ENCODE data around the gene DYNLL1.
"Not testable (repeated sequence)": the region's sequence is repeated elsewhere in the genome, so short reads cannot be mapped to it uniquely, and the experiment has no call there.

Gene DYNLL1

GRCh38 chr12:120522568-120522967 is 26.7 kb downstream of the DYNLL1 start:
- Histone ChIP-seq H3K23ac (ENCODE audit: low read length) (no peak overlapping the region), H2BK120ac (ENCODE audit: low read depth, low read length) (no peak overlapping the region), H3K18ac (ENCODE audit: low read length) (no peak overlapping the region), H3K56ac (ENCODE audit: low read length) (no peak overlapping the region), H3K4me3 (ENCODE audit: low read length) (no peak overlapping the region), H3K9ac (ENCODE audit: low read length) (no peak overlapping the region), H3K4me2 (ENCODE audit: low read length) (no peak overlapping the region), H3K4me1 (ENCODE audit: control insufficient read depth, low read depth, low read length) (no peaks in the 10 kb centered on the region), H3K79me1 (ENCODE audit: low read length) (no peaks in the 10 kb centered on the region), H2AK5ac (ENCODE audit: low read length) (no peak overlapping the region), H3K27ac (ENCODE audit: low read depth, low read length) (no peak overlapping the region), H3K79me2 (ENCODE audit: control insufficient read depth, insufficient read depth, low read length) (no peaks in the 10 kb centered on the region), H3K36me3 (ENCODE audit: control insufficient read depth, insufficient read depth, low read length) (no peaks in the 10 kb centered on the region), H3K27me3 (ENCODE audit: insufficient read depth, low read length, poor library complexity) (no peaks in the 10 kb centered on the region), H4K8ac (ENCODE audit: low read depth, low read length) (no peak overlapping the region), H2BK5ac (ENCODE audit: low read length) (no peak overlapping the region), H4K5ac (ENCODE audit: low read length) (no peak overlapping the region), H3K4ac (ENCODE audit: low read depth, low read length) (no peak overlapping the region), H2BK15ac (replicated peaks; ENCODE audit: low read depth) (no peak overlapping the region)
- WGBS (ENCODE audit: extremely low coverage, insufficient coverage, low lambda C conversion rate) = no CpG with 5 or more reads among the region's 9 CpGs
- DNase-seq = no peak

- H3K4me3 ChIP-seq (ENCODE audit: low read length) = peak within 1 kb of the TSS; percentile 88
- no peak within 1 kb of the TSS for H3K23ac ChIP-seq (ENCODE audit: low read length)
- no CpG with 5 or more reads among the region's 38 CpGs for WGBS (ENCODE audit: extremely low coverage, insufficient coverage, low lambda C conversion rate)
- peak within 1 kb of the TSS; percentile 94 for H3K56ac ChIP-seq (ENCODE audit: low read length)
- H3K27me3 ChIP-seq (ENCODE audit: insufficient read depth, low read length, poor library complexity) = no peaks in the 10 kb centered on the region
- H3K4ac ChIP-seq (ENCODE audit: low read depth, low read length) = peak within 1 kb of the TSS; percentile 97
- peak within 1 kb of the TSS; percentile 82 for H3K4me2 ChIP-seq (ENCODE audit: low read length)
- peak within 1 kb of the TSS; percentile 90 for H4K5ac ChIP-seq (ENCODE audit: low read length)
- peak within 1 kb of the TSS; percentile 69 for H4K8ac ChIP-seq (ENCODE audit: low read depth, low read length)
- peak within 1 kb of the TSS; percentile 59 for H2BK15ac ChIP-seq (replicated peaks; ENCODE audit: low read depth)
- no peaks in the 10 kb centered on the region for H3K79me1 ChIP-seq (ENCODE audit: low read length)
- no peaks in the 10 kb centered on the region for H3K79me2 ChIP-seq (ENCODE audit: control insufficient read depth, insufficient read depth, low read length)
- peak within 1 kb of the TSS; percentile 92 for H3K9ac ChIP-seq (ENCODE audit: low read length)
- no peak within 1 kb of the TSS for H2BK120ac ChIP-seq (ENCODE audit: low read depth, low read length)
- no peaks in the 10 kb centered on the region for H3K36me3 ChIP-seq (ENCODE audit: control insufficient read depth, insufficient read depth, low read length)
- peak; percentile 93 for DNase-seq
- H3K4me1 ChIP-seq (ENCODE audit: control insufficient read depth, low read depth, low read length) = peaks cover 3% of the 10 kb centered on the region
- peak within 1 kb of the TSS; percentile 97 for H3K18ac ChIP-seq (ENCODE audit: low read length)
- peak within 1 kb of the TSS; percentile 86 for H3K27ac ChIP-seq (ENCODE audit: low read depth, low read length)
- peak within 1 kb of the TSS; percentile 74 for H2BK5ac ChIP-seq (ENCODE audit: low read length)
- H2AK5ac ChIP-seq (ENCODE audit: low read length) = no peak within 1 kb of the TSS
Measured at GRCh38 chr12:120528861-120529525, 33.1 kb downstream of the DYNLL1 start, which contains the start of gene COQ5. Gene COQ5 (minus strand): TSS chr12:120529158. CDS start chr12:120529141, 17 bp downstream.

GRCh38 chr12:120529641-120530417 is 33.9 kb downstream of the DYNLL1 start:
- H3K18ac ChIP-seq (ENCODE audit: low read length) = no peak overlapping the region
- no peak overlapping the region for H3K27ac ChIP-seq (ENCODE audit: low read depth, low read length)
- peak overlapping the region; percentile 59 for H2BK15ac ChIP-seq (replicated peaks; ENCODE audit: low read depth)
- H3K4me2 ChIP-seq (ENCODE audit: low read length) = peak overlapping the region; percentile 26
- H4K5ac ChIP-seq (ENCODE audit: low read length) = no peak overlapping the region
- H3K9ac ChIP-seq (ENCODE audit: low read length) = peak overlapping the region; percentile 92
- no CpG with 5 or more reads among the region's 19 CpGs for WGBS (ENCODE audit: extremely low coverage, insufficient coverage, low lambda C conversion rate)
- H3K4me3 ChIP-seq (ENCODE audit: low read length) = no peak overlapping the region
- H2BK5ac ChIP-seq (ENCODE audit: low read length) = no peak overlapping the region
- peak overlapping the region; percentile 91 for H3K56ac ChIP-seq (ENCODE audit: low read length)
- no peaks in the 10 kb centered on the region for H3K27me3 ChIP-seq (ENCODE audit: insufficient read depth, low read length, poor library complexity)
- H2BK120ac ChIP-seq (ENCODE audit: low read depth, low read length) = no peak overlapping the region
- peaks cover 4% of the 10 kb centered on the region for H3K79me2 ChIP-seq (ENCODE audit: control insufficient read depth, insufficient read depth, low read length)
- peaks cover 3% of the 10 kb centered on the region for H3K4me1 ChIP-seq (ENCODE audit: control insufficient read depth, low read depth, low read length)
- DNase-seq = peak; percentile 82
- H3K4ac ChIP-seq (ENCODE audit: low read depth, low read length) = no peak overlapping the region
- no peaks in the 10 kb centered on the region for H3K36me3 ChIP-seq (ENCODE audit: control insufficient read depth, insufficient read depth, low read length)
- no peak overlapping the region for H3K23ac ChIP-seq (ENCODE audit: low read length)
- H2AK5ac ChIP-seq (ENCODE audit: low read length) = no peak overlapping the region
- no peaks in the 10 kb centered on the region for H3K79me1 ChIP-seq (ENCODE audit: low read length)
- H4K8ac ChIP-seq (ENCODE audit: low read depth, low read length) = no peak overlapping the region

GRCh38 chr12:120530418-120530761 is 34.5 kb downstream of the DYNLL1 start:
- not testable (repeated sequence) for H4K5ac ChIP-seq (ENCODE audit: low read length); H3K4me1 ChIP-seq (ENCODE audit: control insufficient read depth, low read depth, low read length); H3K79me2 ChIP-seq (ENCODE audit: control insufficient read depth, insufficient read depth, low read length); H3K36me3 ChIP-seq (ENCODE audit: control insufficient read depth, insufficient read depth, low read length); H4K8ac ChIP-seq (ENCODE audit: low read depth, low read length); H3K56ac ChIP-seq (ENCODE audit: low read length); H3K23ac ChIP-seq (ENCODE audit: low read length); H2BK15ac ChIP-seq (replicated peaks; ENCODE audit: low read depth); H3K27ac ChIP-seq (ENCODE audit: low read depth, low read length); H3K18ac ChIP-seq (ENCODE audit: low read length); H3K27me3 ChIP-seq (ENCODE audit: insufficient read depth, low read length, poor library complexity); H2BK120ac ChIP-seq (ENCODE audit: low read depth, low read length); H3K4ac ChIP-seq (ENCODE audit: low read depth, low read length); H2BK5ac ChIP-seq (ENCODE audit: low read length); DNase-seq; H3K4me3 ChIP-seq (ENCODE audit: low read length); H3K79me1 ChIP-seq (ENCODE audit: low read length); H3K4me2 ChIP-seq (ENCODE audit: low read length); H2AK5ac ChIP-seq (ENCODE audit: low read length); H3K9ac ChIP-seq (ENCODE audit: low read length)

- no peak overlapping the region for H2BK15ac ChIP-seq (replicated peaks; ENCODE audit: low read depth)
- no peak overlapping the region for H2AK5ac ChIP-seq (ENCODE audit: low read length)
- H3K4me3 ChIP-seq (ENCODE audit: low read length) = no peak overlapping the region
- H3K18ac ChIP-seq (ENCODE audit: low read length) = no peak overlapping the region
- H3K4me1 ChIP-seq (ENCODE audit: control insufficient read depth, low read depth, low read length) = peaks cover 5% of the 10 kb centered on the region
- no peak overlapping the region for H2BK5ac ChIP-seq (ENCODE audit: low read length)
- no peak for DNase-seq
- no peak overlapping the region for H2BK120ac ChIP-seq (ENCODE audit: low read depth, low read length)
- H3K79me1 ChIP-seq (ENCODE audit: low read length) = peaks cover 6% of the 10 kb centered on the region
- H3K4me2 ChIP-seq (ENCODE audit: low read length) = no peak overlapping the region
- no peak overlapping the region for H3K9ac ChIP-seq (ENCODE audit: low read length)
- no peak overlapping the region for H3K23ac ChIP-seq (ENCODE audit: low read length)
- no CpG with 5 or more reads among the region's 4 CpGs for WGBS (ENCODE audit: extremely low coverage, insufficient coverage, low lambda C conversion rate)
- H3K56ac ChIP-seq (ENCODE audit: low read length) = no peak overlapping the region
- H4K5ac ChIP-seq (ENCODE audit: low read length) = no peak overlapping the region
- H4K8ac ChIP-seq (ENCODE audit: low read depth, low read length) = no peak overlapping the region
- no peaks in the 10 kb centered on the region for H3K27me3 ChIP-seq (ENCODE audit: insufficient read depth, low read length, poor library complexity)
- peaks cover 30% of the 10 kb centered on the region for H3K79me2 ChIP-seq (ENCODE audit: control insufficient read depth, insufficient read depth, low read length)
- no peak overlapping the region for H3K27ac ChIP-seq (ENCODE audit: low read depth, low read length)
- no peak overlapping the region for H3K4ac ChIP-seq (ENCODE audit: low read depth, low read length)
- no peaks in the 10 kb centered on the region for H3K36me3 ChIP-seq (ENCODE audit: control insufficient read depth, insufficient read depth, low read length)
Measured at GRCh38 chr12:120532701-120533238, 36.9 kb downstream of the DYNLL1 start.
